A549 (cell line): ENCODE data around the gene PDYN. TPM values are rescaled to one million over a fixed set of nuclear protein-coding genes. Genes with fewer than 3 reads are reported as not detected.
A peak's percentile ranks its signal among the peaks of the same experiment; 100 is the strongest.

Source experiments
- ATAC-seq, 2 experiments: fragments of 200-7000 bp in 1 of 2; fragments of >200 bp in 1 of 2; cut with Nextera tagmentation in 1 of 2; cut with Tn5 transposase in 1 of 2; 3 replicates each; pipeline versions ENCODE4 v1.8.0 to v1.9.1; 2018 to 2020; ENCODE audit warnings: mild to moderate bottlenecking in 1 of 2, moderate library complexity in 1 of 2
- CTCF ChIA-PET: fragments of 300-600 bp; sonication (Branson Sonifier 250); formaldehyde crosslinking; extraction: SDS; loops from one replicate; lab custom pipeline; 2021; ENCODE audit warnings: antibody characterized with exemption, inconsistent platforms; lab: Yijun Ruan, JAX
- POLR2A ChIA-PET: fragments of 350-600 bp; formaldehyde crosslinking; extraction: SDS; loops from one replicate; lab custom pipeline; 2021; ENCODE audit warnings: antibody characterized with exemption, inconsistent platforms; lab: Yijun Ruan, JAX
- DNase-seq, 2 experiments: peaks; one replicate each; pipeline versions ENCODE4 v3.0.0 to v3.0.0-alpha.2; 2011 to 2016; ENCODE audit warnings: low read depth in 1 of 2, low spot score in 1 of 2
- FAIRE-seq: peaks from 2 replicates; lab custom pipeline; 2011; peaks lifted over from hg19 to GRCh38; lab: Jason Lieb, UNC
- H3K27ac ChIP-seq, 2 experiments: fragments of >200 bp; sonication (Bioruptor Twin); formaldehyde crosslinking; 3 replicates each; pipeline ENCODE4 v1.5.1; 2016 to 2017
- H3K4me1 ChIP-seq: fragments of >200 bp; sonication (Bioruptor Twin); formaldehyde crosslinking; 3 replicates; pipeline ENCODE4 v1.6.1; 2016
- H3K4me2 ChIP-seq: fragments of >200 bp; sonication (Bioruptor Twin); formaldehyde crosslinking; 3 replicates; pipeline ENCODE4 v1.6.1; 2016
- H3K4me3 ChIP-seq: fragments of >200 bp; sonication (Bioruptor Twin); formaldehyde crosslinking; 3 replicates; pipeline ENCODE4 v1.5.1; 2016
- H3K9me3 ChIP-seq: fragments of >200 bp; sonication (Bioruptor Twin); formaldehyde crosslinking; 3 replicates; pipeline ENCODE4 v1.6.1; 2016
- ATOH8 ChIP-seq: fragments of 250-450 bp; sonication (Bioruptor Pico); IDR thresholded peaks from 2 replicates; pipeline ENCODE4 v1.5.0; 2020; ENCODE audit warnings: low read depth, mild to moderate bottlenecking, moderate library complexity
- CHD2 ChIP-seq: fragments of 150-350 bp; IDR thresholded peaks from 2 replicates; pipeline ENCODE4 v1.6.1; 2014; ENCODE audit warnings: low read length; ENCODE audit not compliant: partially characterized antibody
- CHD4 ChIP-seq: fragments of 200-600 bp; sonication (generic); IDR thresholded peaks from 2 replicates; pipeline ENCODE4 v1.6.1; 2016; ENCODE audit warnings: antibody characterized with exemption, mild to moderate bottlenecking, borderline replicate concordance
- ESRRA ChIP-seq: fragments of 150-350 bp; IDR thresholded peaks from 2 replicates; pipeline ENCODE4 v1.6.1; 2014; ENCODE audit warnings: mild to moderate bottlenecking, low read length, borderline replicate concordance
- FOSL2 ChIP-seq, 2 experiments: fragments of 450-650 bp in 1 of 2; fragments of >200 bp in 1 of 2; sonication (Bioruptor Twin) in 1 of 2; formaldehyde crosslinking; IDR thresholded peaks; 2 replicates each; pipeline versions ENCODE4 v1.5.0 to v1.6.1; 2016 to 2020; ENCODE audit warnings: mild to moderate bottlenecking in 1 of 2, moderate library complexity in 1 of 2
- HMGXB4 ChIP-seq: fragments of 250-450 bp; sonication (Bioruptor Pico); IDR thresholded peaks from 2 replicates; pipeline ENCODE4 v1.5.0; 2021; ENCODE audit warnings: mild to moderate bottlenecking, moderate library complexity, borderline replicate concordance
- JUN ChIP-seq, 2 experiments: fragments of >200 bp; sonication (Bioruptor Twin); formaldehyde crosslinking; IDR thresholded peaks; 2 replicates in 1 of 2; 3 replicates in 1 of 2; pipeline ENCODE4 v1.6.1; 2016 to 2017
- KDM5A ChIP-seq: fragments of 200-600 bp; sonication (generic); IDR thresholded peaks from 2 replicates; pipeline ENCODE4 v1.6.1; 2016; ENCODE audit warnings: antibody characterized with exemption, mild to moderate bottlenecking
- MAFK ChIP-seq: fragments of 450-650 bp; IDR thresholded peaks from 2 replicates; pipeline ENCODE4 v1.6.1; 2014; ENCODE audit not compliant: partially characterized antibody
- MAX ChIP-seq: IDR thresholded peaks from 2 replicates; pipeline ENCODE4 v1.6.1; 2012
- MAZ ChIP-seq: fragments of 150-350 bp; IDR thresholded peaks from 2 replicates; pipeline ENCODE4 v1.6.1; 2014; ENCODE audit warnings: antibody characterized with exemption, low read depth, low read length, borderline replicate concordance
- MYC ChIP-seq: IDR thresholded peaks from 2 replicates; pipeline ENCODE4 v1.6.1; 2012; ENCODE audit warnings: mild to moderate bottlenecking, inconsistent platforms, low read length, improper control_type of control experiment, borderline replicate concordance
- NPAS2 ChIP-seq: fragments of 250-450 bp; sonication (Bioruptor Pico); IDR thresholded peaks from 2 replicates; pipeline ENCODE4 v1.8.0; 2022; ENCODE audit warnings: mild to moderate bottlenecking, moderate library complexity, borderline replicate concordance
- REST ChIP-seq: fragments of 200-600 bp; sonication (generic); IDR thresholded peaks from 2 replicates; pipeline ENCODE4 v1.6.1; 2016; ENCODE audit warnings: antibody characterized with exemption, mild to moderate bottlenecking, moderate library complexity
- RFX5 ChIP-seq: fragments of 450-650 bp; IDR thresholded peaks from 2 replicates; pipeline ENCODE4 v1.7.1; 2014; ENCODE audit warnings: antibody characterized with exemption, mild to moderate bottlenecking, moderate library complexity
- RNF2 ChIP-seq: fragments of 200-600 bp; sonication (generic); IDR thresholded peaks from 2 replicates; pipeline ENCODE4 v1.6.1; 2016; ENCODE audit warnings: low read depth, mild to moderate bottlenecking, antibody characterized with exemption, moderate library complexity, borderline replicate concordance
- ZSCAN20 ChIP-seq: fragments of 250-450 bp; sonication (Bioruptor Pico); IDR thresholded peaks from 2 replicates; pipeline ENCODE4 v1.8.0; 2022; ENCODE audit warnings: mild to moderate bottlenecking, moderate library complexity
- whole genome bisulfite sequencing: methylation state at CpG from one replicate; pipeline ENCODE4 v1.1.6; 2017; ENCODE audit errors: missing lambda C conversion rate; 5-methylcytosine and 5-hydroxymethylcytosine counted together
- polyA plus RNA-seq, 4 experiments: library from polyadenylated mRNA; depleted of rRNA in 3 of 4; stranded (reverse); fragments of >200 nt; fragmentation: RNase III in 1 of 4; extraction: RNeasy Plus Mini Kit Qiagen cat#74134 plus additional on column Dnase treatment in 1 of 4; gene quantifications; 2 replicates in 3 of 4; 3 replicates in 1 of 4; pipeline ENCODE4 v1.2.3, GENCODE V29; 2011 to 2017
- TF ChIP-seq, protein P1 (sequence below): fragments of >200 bp; sonication (Bioruptor Twin); formaldehyde crosslinking; IDR thresholded peaks from 2 replicates; pipeline ENCODE4 v1.6.1; 2016
- TF ChIP-seq, protein P2 (sequence below): fragments of 450-650 bp; IDR thresholded peaks from 2 replicates; pipeline ENCODE4 v1.6.1; 2014; ENCODE audit warnings: antibody characterized with exemption

PDYN gene
- polyA plus RNA-seq, 2 of the 4 experiments (the other 2 are of a cell fraction), result not detected

DNA sequence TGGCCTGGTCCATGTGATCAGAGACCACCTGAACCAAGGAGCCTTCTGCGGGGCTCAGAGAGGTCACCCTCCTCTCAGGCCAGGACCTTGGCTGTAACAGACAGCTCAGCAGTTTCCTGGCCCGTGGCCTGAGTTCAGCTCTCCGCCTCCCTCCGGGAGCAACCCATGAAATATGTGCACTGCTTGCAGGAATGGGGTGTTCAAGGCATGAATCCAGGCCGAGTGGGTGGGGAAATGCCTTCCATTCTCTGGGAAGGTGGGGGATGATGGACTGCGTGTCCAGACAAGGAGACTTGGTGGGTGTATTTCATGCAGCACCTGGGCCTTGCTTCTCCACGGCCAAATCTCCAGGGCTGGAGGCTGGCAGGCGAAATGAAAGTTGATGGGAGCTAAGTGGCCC lies 52.6 kb downstream of the PDYN start:
- WGBS, result 66% methylated on average over 8 of the region's 8 CpGs
- DNase-seq (no peak), FAIRE-seq (no peak), ATAC-seq (no peak)
- Histone ChIP-seq H3K4me2 (no peak overlapping the region), H3K4me1 (no peaks in the 10 kb centered on the region), H3K9me3 (no peaks in the 10 kb centered on the region), H3K4me3 (no peak overlapping the region), H3K27ac (no peak overlapping the region)
- CTCF ChIA-PET, result interaction anchor here (3.5 kb wide), 1 partner anchor 164 kb away, joined by 10 read pairs; no protein-coding TSS in a partner anchor
- POLR2A ChIA-PET, result no interaction called here
- TF ChIP-seq JUN (IDR thresholded peaks at IDR 0.05), result no peak
- TF ChIP-seq REST, result no peak
- no peak for TF ChIP-seq CHD2
- no peak for TF ChIP-seq RNF2
- no peak for TF ChIP-seq MAX
- no peak for TF ChIP-seq CHD4
- peak; percentile 26 for TF ChIP-seq MAFK
- no peak for TF ChIP-seq ESRRA

- TF ChIP-seq MYC, result no peak
- TF ChIP-seq NPAS2, result no peak
- TF ChIP-seq HMGXB4 (CRISPR knock-in tag), result no peak
- TF ChIP-seq RFX5, result no peak
- TF ChIP-seq KDM5A, result no peak
- no peak for TF ChIP-seq MAFK
- TF ChIP-seq, protein P1, sequence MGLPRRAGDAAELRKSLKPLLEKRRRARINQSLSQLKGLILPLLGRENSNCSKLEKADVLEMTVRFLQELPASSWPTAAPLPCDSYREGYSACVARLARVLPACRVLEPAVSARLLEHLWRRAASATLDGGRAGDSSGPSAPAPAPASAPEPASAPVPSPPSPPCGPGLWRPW, result no peak
- TF ChIP-seq, protein P2, sequence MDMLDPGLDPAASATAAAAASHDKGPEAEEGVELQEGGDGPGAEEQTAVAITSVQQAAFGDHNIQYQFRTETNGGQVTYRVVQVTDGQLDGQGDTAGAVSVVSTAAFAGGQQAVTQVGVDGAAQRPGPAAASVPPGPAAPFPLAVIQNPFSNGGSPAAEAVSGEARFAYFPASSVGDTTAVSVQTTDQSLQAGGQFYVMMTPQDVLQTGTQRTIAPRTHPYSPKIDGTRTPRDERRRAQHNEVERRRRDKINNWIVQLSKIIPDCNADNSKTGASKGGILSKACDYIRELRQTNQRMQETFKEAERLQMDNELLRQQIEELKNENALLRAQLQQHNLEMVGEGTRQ, result no peak
- no peak for TF ChIP-seq ATOH8 (CRISPR knock-in tag)
- TF ChIP-seq JUN (IDR thresholded peaks at IDR 0.05), result no peak
- TF ChIP-seq MAZ, result no peak
- TF ChIP-seq RNF2, result no peak
- TF ChIP-seq ZSCAN20, result no peak
- no peak for TF ChIP-seq FOSL2 (IDR thresholded peaks at IDR 0.05)
- no peak for TF ChIP-seq FOSL2 (CRISPR knock-in tag; IDR thresholded peaks at IDR 0.05)
- POLR2A ChIA-PET, result no interaction called here
- no peak overlapping the region for H3K4me2 ChIP-seq
- no peak overlapping the region for H3K27ac ChIP-seq
- peak; percentile 49 for FAIRE-seq
- H3K4me3 ChIP-seq, result no peak overlapping the region
- WGBS, result 90% methylated on average over 5 of the region's 5 CpGs
- no peak for DNase-seq
- no peaks in the 10 kb centered on the region for H3K9me3 ChIP-seq
- no peaks in the 10 kb centered on the region for H3K4me1 ChIP-seq
- ATAC-seq, result no peak
- CTCF ChIA-PET, result interaction anchor here (3.5 kb wide), 1 partner anchor 163 kb away, joined by 10 read pairs; no protein-coding TSS in a partner anchor
These were observed 53.3 kb downstream of the PDYN start for GRCh38 chr20:1940581-1940980.
